IPS DF 6.9 (cell line): ENCODE measurements around the gene POM121C.
"Not testable (repeated sequence)": the region's sequence is repeated elsewhere in the genome, so short reads cannot be mapped to it uniquely, and the experiment has no call there.

Experiments
- DNase-seq: peaks from one replicate; pipeline ENCODE4 v3.0.0-alpha.2; 2013; ENCODE audit warnings: low read depth, low spot score
- H3K27ac ChIP-seq: one replicate; pipeline ENCODE4 v1.5.1; 2013; ENCODE audit warnings: low read length, control low read depth
- H3K27me3 ChIP-seq: 2 replicates; pipeline ENCODE4 v1.6.1; 2013; ENCODE audit warnings: mild to moderate bottlenecking, low read length; ENCODE audit not compliant: control insufficient read depth, insufficient read depth
- H3K36me3 ChIP-seq: 2 replicates; pipeline ENCODE4 v1.6.1; 2013; ENCODE audit warnings: low read length; ENCODE audit not compliant: control insufficient read depth, insufficient read depth
- H3K4me1 ChIP-seq: 2 replicates; pipeline ENCODE4 v1.6.1; 2013; ENCODE audit warnings: low read length; ENCODE audit not compliant: control insufficient read depth, insufficient read depth
- H3K4me3 ChIP-seq: 2 replicates; pipeline ENCODE4 v1.5.1; 2013; ENCODE audit warnings: mild to moderate bottlenecking, low read length
- H3K9me3 ChIP-seq: 2 replicates; pipeline ENCODE4 v1.6.1; 2013; ENCODE audit warnings: low read length, inconsistent platforms; ENCODE audit not compliant: control insufficient read depth, insufficient read depth
- WGBS: extraction: QIAGEN DNeasy Blood & Tissue Kit; methylation state at CpG from one replicate; pipeline ENCODE4 v1.1.7; 2013; ENCODE audit warnings: mixed read lengths, missing lambda C conversion rate; ENCODE audit not compliant: insufficient read length, insufficient coverage; 5-methylcytosine and 5-hydroxymethylcytosine counted together

Gene POM121C

GRCh38 chr7:75414708-75415427 is 71.2 kb downstream of the POM121C start:
- H3K27me3 ChIP-seq, H3K36me3 ChIP-seq, H3K9me3 ChIP-seq, H3K27ac ChIP-seq, DNase-seq, H3K4me3 ChIP-seq, H3K4me1 ChIP-seq: not testable (repeated sequence)
- no CpG with 5 or more reads among the region's 13 CpGs for whole genome bisulfite sequencing

DNA sequence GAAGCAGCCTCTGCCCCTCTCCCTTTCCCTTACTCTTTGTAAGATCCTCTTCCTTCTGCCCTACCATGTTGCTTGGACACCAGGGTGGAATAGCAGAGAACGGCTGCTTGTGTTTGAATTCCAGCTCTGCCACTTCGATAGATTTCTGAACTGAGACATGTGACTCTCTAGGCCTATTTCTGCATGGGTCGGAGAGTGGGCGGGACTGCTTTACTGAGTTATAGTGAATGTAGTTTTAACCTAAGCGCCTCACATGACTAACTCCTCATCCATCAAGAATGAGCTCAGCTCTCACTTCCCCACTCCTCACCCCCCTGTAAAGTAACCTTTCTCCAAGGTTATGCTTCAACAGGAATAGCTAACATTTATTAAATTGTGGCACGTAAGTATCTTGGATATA is 71.9 kb downstream of the POM121C start:
- not testable (repeated sequence) for DNase-seq

DNA sequence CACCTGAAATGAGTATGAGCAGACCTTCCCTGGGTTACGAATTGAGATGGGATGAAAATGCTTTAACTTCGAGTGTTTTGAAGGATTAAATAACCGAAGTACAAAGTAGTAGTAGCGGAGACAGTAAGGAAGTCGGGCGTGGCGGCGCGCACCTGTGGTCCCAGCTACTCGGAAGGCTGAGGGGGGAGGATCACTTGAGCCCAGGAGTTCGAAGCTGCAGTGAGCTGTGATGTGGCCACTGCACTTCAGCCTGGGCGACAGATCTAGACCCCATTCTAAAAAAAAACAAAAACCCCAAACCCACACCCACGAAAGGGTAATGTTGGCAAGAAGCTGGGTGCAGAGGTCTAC is 75.3 kb downstream of the POM121C start:
- not testable (repeated sequence) for H3K27me3 ChIP-seq, DNase-seq, H3K9me3 ChIP-seq, H3K36me3 ChIP-seq, H3K4me3 ChIP-seq, H3K4me1 ChIP-seq, H3K27ac ChIP-seq
- no CpG with 5 or more reads among the region's 13 CpGs for WGBS

More for the DNA sequence above, 71.9 kb downstream of the POM121C start:
- not testable (repeated sequence) for H3K4me1 ChIP-seq, H3K4me3 ChIP-seq, H3K27me3 ChIP-seq, H3K27ac ChIP-seq, H3K36me3 ChIP-seq, H3K9me3 ChIP-seq
- no CpG with 5 or more reads among the region's 6 CpGs for WGBS

DNA sequence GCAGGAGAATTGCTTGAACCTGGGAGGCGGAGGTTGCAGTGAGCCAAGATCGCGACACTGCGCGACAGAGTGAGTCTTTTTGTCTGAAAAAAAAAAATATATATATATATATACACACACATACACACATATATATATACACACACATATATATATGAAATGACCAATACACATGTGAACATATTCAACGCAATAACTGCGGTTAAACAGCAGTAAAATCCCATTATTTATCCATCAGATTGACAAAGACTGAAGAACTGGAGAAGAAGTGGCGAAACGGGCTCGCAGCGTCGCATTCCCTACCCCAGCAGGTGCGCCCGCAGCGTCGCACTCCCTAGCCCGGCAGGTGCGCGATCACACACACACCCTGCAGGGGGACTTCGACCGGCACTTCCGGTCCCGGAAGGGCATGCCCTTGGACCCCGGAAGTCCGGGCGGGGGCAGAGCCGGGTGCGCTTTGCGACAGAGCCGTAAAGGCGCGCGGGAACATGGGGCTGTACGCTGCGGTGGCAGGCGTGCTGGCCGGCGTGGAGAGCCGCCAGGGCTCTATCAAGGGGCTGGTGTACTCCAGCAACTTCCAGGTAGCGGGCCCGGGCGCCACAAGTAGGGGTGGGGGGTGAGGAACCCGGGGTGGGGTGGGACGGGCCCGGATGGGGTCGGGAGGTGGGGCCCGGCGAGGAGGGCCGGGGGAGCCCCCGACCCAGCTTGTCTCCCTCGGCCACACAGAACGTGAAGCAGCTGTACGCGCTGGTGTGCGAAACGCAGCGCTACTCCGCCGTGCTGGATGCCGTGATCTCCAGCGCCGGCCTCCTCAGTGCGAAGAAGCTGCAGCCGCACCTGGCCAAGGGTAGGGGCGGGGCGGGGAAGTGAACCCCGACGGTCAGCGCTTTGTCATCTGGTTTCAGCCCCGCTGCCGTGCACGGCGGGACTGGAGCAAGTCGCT is 75.9 kb downstream of the POM121C start:
- H3K27ac ChIP-seq, H3K27me3 ChIP-seq, H3K36me3 ChIP-seq, DNase-seq, H3K9me3 ChIP-seq, H3K4me1 ChIP-seq: not testable (repeated sequence)
- WGBS, result no CpG with 5 or more reads among the region's 74 CpGs
- peak overlapping the region; percentile 38; the same call in 1 of the 2 replicates for H3K4me3 ChIP-seq

GRCh38 chr7:75404663-75405062 is 81.4 kb downstream of the POM121C start:
- H3K9me3 ChIP-seq, result not testable (repeated sequence)
- WGBS, result no CpG with 5 or more reads among the region's 18 CpGs

DNA sequence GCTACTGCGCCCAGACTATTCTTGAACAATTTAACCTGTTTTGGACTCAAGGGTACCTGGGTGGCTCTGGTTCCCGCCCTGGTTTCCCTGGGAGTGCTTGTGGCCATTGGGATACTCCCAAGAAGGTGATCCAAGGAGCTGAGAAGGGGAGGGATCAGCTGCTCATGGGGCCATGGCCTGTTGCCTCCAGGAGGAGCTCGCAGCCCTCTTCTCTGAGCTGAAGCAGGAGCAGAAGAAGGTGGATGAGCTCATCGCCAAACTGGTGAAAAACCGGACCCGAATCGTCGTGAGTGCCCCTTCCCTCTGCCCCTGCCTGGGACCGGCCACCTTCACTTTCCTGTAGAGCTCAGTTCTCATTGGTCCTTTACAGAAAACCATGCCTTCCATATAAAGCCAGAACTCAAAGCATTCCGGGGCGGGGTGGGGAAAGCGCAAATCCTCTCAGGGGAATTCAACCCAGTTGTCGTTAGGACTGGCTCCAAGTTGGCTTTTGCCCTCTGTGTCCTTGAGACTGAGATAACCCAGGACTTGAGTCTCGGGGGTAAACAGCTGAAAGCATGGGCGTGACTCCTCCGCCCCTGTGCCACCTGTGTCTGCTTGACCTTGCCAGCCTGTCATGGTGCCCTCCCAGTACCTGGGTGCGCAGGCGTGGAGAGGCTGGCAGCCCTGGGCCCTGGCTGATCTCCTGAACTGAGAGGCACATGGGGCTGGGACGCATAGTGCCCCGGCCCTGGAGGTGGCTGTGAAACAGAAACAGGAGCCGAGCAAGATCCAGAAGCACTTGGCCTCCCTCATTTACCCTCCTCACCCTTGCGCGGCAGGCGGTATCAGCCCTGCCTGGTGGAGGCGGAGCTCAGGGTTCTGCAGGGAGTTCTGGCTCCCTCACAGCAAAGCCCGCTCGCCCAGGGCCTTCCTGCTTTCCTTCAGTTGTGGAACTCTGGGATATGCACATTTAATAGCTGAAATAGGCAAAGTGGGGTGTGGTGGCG is 82.3 kb downstream of the POM121C start:
- not testable (repeated sequence) for H3K27me3 ChIP-seq, DNase-seq, H3K36me3 ChIP-seq, H3K4me3 ChIP-seq, H3K4me1 ChIP-seq, H3K27ac ChIP-seq, H3K9me3 ChIP-seq
- no CpG with 5 or more reads among the region's 28 CpGs for WGBS

More at GRCh38 chr7:75404663-75405062, 81.4 kb downstream of the POM121C start:
- H3K4me3 ChIP-seq, DNase-seq, H3K4me1 ChIP-seq, H3K27ac ChIP-seq, H3K27me3 ChIP-seq, H3K36me3 ChIP-seq: not testable (repeated sequence)

GRCh38 chr7:75400575-75400974 is 85.5 kb downstream of the POM121C start:
- H3K36me3 ChIP-seq, DNase-seq, H3K4me1 ChIP-seq, H3K9me3 ChIP-seq, H3K27me3 ChIP-seq, H3K4me3 ChIP-seq, H3K27ac ChIP-seq: not testable (repeated sequence)
- no CpG with 5 or more reads among the region's 6 CpGs for WGBS

GRCh38 chr7:75398771-75399700 is 87.1 kb downstream of the POM121C start:
- not testable (repeated sequence) for H3K36me3 ChIP-seq, H3K27ac ChIP-seq, H3K4me3 ChIP-seq, H3K9me3 ChIP-seq, H3K27me3 ChIP-seq, H3K4me1 ChIP-seq, DNase-seq
- WGBS, result no CpG with 5 or more reads among the region's 34 CpGs

GRCh38 chr7:75397865-75398264 is 88.2 kb downstream of the POM121C start:
- H3K4me3 ChIP-seq, H3K36me3 ChIP-seq, H3K4me1 ChIP-seq, H3K27me3 ChIP-seq, DNase-seq, H3K9me3 ChIP-seq, H3K27ac ChIP-seq: not testable (repeated sequence)
- no CpG with 5 or more reads among the region's 2 CpGs for WGBS
